Keratinocyte (primary cell): ENCODE results near the gene CMC1. TPM values are rescaled to one million over a fixed set of nuclear protein-coding genes. Genes with fewer than 3 reads are reported as not detected.

ENCODE experiments used
- DNase-seq: peaks from one replicate; pipeline ENCODE4 v3.0.0-alpha.2; 2011; ENCODE audit warnings: low read depth, missing footprints, low spot score
- FAIRE-seq: peaks from 2 replicates; lab custom pipeline; 2011; peaks lifted over from hg19 to GRCh38; lab: Jason Lieb, UNC
- H2AFZ ChIP-seq: 2 replicates; pipeline ENCODE4 v1.6.0; 2012; ENCODE audit warnings: low read length, control low read depth, inconsistent platforms; ENCODE audit not compliant: control insufficient read depth
- H3K27ac ChIP-seq: 2 replicates; pipeline ENCODE4 v1.5.1; 2011; ENCODE audit warnings: low read length; ENCODE audit not compliant: control insufficient read depth, insufficient read depth
- H3K27me3 ChIP-seq: 3 replicates; pipeline ENCODE4 v1.6.0; 2011; ENCODE audit warnings: low read length; ENCODE audit not compliant: control insufficient read depth, insufficient read depth; ENCODE audit errors: extremely low read depth
- H3K36me3 ChIP-seq, 2 experiments: 2 replicates in 1 of 2; 3 replicates in 1 of 2; pipeline ENCODE4 v1.5.1; 2011; ENCODE audit warnings: low read length in 2 of 2, mild to moderate bottlenecking in 1 of 2; ENCODE audit not compliant: control insufficient read depth in 2 of 2, insufficient read depth in 2 of 2; ENCODE audit errors: extremely low read depth in 1 of 2
- H3K4me1 ChIP-seq: 3 replicates; pipeline ENCODE4 v1.5.1; 2011; ENCODE audit warnings: low read length; ENCODE audit not compliant: control insufficient read depth, insufficient read depth; ENCODE audit errors: extremely low read depth
- H3K4me2 ChIP-seq: 3 replicates; pipeline ENCODE4 v1.6.0; 2011; ENCODE audit warnings: low read depth, low read length; ENCODE audit not compliant: control insufficient read depth, insufficient read depth; ENCODE audit errors: extremely low read depth
- H3K4me3 ChIP-seq, 3 experiments: fragments of 200-600 bp in 1 of 3; sonication (generic) in 1 of 3; 2 replicates in 2 of 3; 3 replicates in 1 of 3; pipeline ENCODE4 v1.5.1; 2011 to 2016; ENCODE audit warnings: low read length in 3 of 3, mild to moderate bottlenecking in 3 of 3, control low read depth in 2 of 3, inconsistent platforms in 1 of 3, low read depth in 1 of 3, mixed read lengths in 1 of 3, mixed run types in 1 of 3, moderate library complexity in 1 of 3; ENCODE audit not compliant: control insufficient read depth in 2 of 3, insufficient read depth in 2 of 3; ENCODE audit errors: extremely low read depth in 1 of 3
- H3K79me2 ChIP-seq: 2 replicates; pipeline ENCODE4 v1.6.0; 2012; ENCODE audit warnings: low read length; ENCODE audit not compliant: control insufficient read depth, insufficient read depth
- H3K9ac ChIP-seq: 3 replicates; pipeline ENCODE4 v1.6.0; 2011; ENCODE audit warnings: low read length; ENCODE audit not compliant: control insufficient read depth, insufficient read depth; ENCODE audit errors: extremely low read depth
- H3K9me1 ChIP-seq: 3 replicates; pipeline ENCODE4 v1.6.0; 2011; ENCODE audit warnings: low read length; ENCODE audit not compliant: control insufficient read depth, insufficient read depth; ENCODE audit errors: extremely low read depth
- H3K9me3 ChIP-seq: 2 replicates; pipeline ENCODE4 v1.5.1; 2012; ENCODE audit warnings: low read depth, low read length; ENCODE audit not compliant: control insufficient read depth
- H4K20me1 ChIP-seq: 3 replicates; pipeline ENCODE4 v1.6.0; 2011; ENCODE audit warnings: low read length; ENCODE audit not compliant: control insufficient read depth, insufficient read depth; ENCODE audit errors: extremely low read depth
- CTCF ChIP-seq, 3 experiments: IDR thresholded peaks in 1 of 3; conservative IDR thresholded peaks in 1 of 3; optimal IDR thresholded peaks in 1 of 3; 2 replicates in 2 of 3; 3 replicates in 1 of 3; pipeline versions ENCODE3 to v1.5.1; 2011; ENCODE audit warnings: low read length in 3 of 3, mild to moderate bottlenecking in 3 of 3, moderate library complexity in 2 of 3, control low read depth in 1 of 3, inconsistent platforms in 1 of 3; ENCODE audit not compliant: insufficient read depth in 2 of 3; ENCODE audit errors: extremely low read depth in 1 of 3
- EZH2 ChIP-seq: IDR thresholded peaks from one replicate; pipeline ENCODE4 v1.6.1; 2012; ENCODE audit warnings: inconsistent platforms, mild to moderate bottlenecking, low read length, moderate library complexity
- dilution Hi-C: fragments of 300-500 bp; cut with MboI; formaldehyde crosslinking; loops from one replicate; pipeline ENCODE4 v1.7.0; 2020; ENCODE audit warnings: low sequenced_read_pairs; ENCODE audit not compliant: extremely low pct_ligation_motif_present
- polyA plus RNA-seq, 5 experiments: library from polyadenylated mRNA; depleted of rRNA in 3 of 5; stranded (reverse) in 3 of 5; stranded (forward) in 1 of 5; unstranded in 1 of 5; fragments of >200 nt; gene quantifications; 1 replicate in 1 of 5; 2 replicates in 3 of 5; 3 replicates in 1 of 5; pipeline versions ENCODE4 v1.2.1 to v1.2.3, GENCODE V29; 2011 to 2012; ENCODE audit warnings: missing spikeins in 2 of 5, low read depth in 1 of 5, low replicate concordance in 1 of 5

CMC1 gene
- polyA plus RNA-seq, 1 donor (not counting 4 experiments of a cell fraction or from before 2014, with no cell fraction given), result 23.9 TPM

GRCh38 chr3:28345690-28346089 lies 104.3 kb downstream of the CMC1 start:
- FAIRE-seq, result no peak

GRCh38 chr3:28347374-28348264 lies 106.2 kb downstream of the CMC1 start:
- peak overlapping the region; percentile 98 for H3K27ac ChIP-seq
- H3K9me3 ChIP-seq, result no peaks in the 10 kb centered on the region
- H3K4me2 ChIP-seq, result peak overlapping the region; percentile 91
- H3K27me3 ChIP-seq, result no peaks in the 10 kb centered on the region
- peaks cover 52% of the 10 kb centered on the region for H3K79me2 ChIP-seq
- TF ChIP-seq CTCF (optimal IDR thresholded peaks at IDR 0.05 in 1 of 3, IDR thresholded peaks at IDR 0.05 in 1 of 3, conservative IDR thresholded peaks at IDR 0.05 in 1 of 3; ENCODE audit: extremely low read depth in 1 of 3, insufficient read depth in 2 of 3, low read length in 3 of 3), result no peak
- TF ChIP-seq EZH2, result no peak
- peak overlapping the region; percentile 62 to 94 (median 91) for H3K4me3 ChIP-seq
- H3K4me1 ChIP-seq, result peaks cover 22% of the 10 kb centered on the region
- peak overlapping the region; percentile 88 for H2AFZ ChIP-seq
- H4K20me1 ChIP-seq, result no peaks in the 10 kb centered on the region
- no peaks in the 10 kb centered on the region for H3K9me1 ChIP-seq
- peak; percentile 67 for FAIRE-seq
- no peaks in the 10 kb centered on the region for H3K36me3 ChIP-seq
- H3K9ac ChIP-seq, result peak overlapping the region; percentile 94
- dilution Hi-C loops, result no loop called here
- DNase-seq, result no peak

More at GRCh38 chr3:28345690-28346089, 104.3 kb downstream of the CMC1 start:
- Histone ChIP-seq H3K9me1 (peaks cover 2% of the 10 kb centered on the region), H3K9me3 (no peaks in the 10 kb centered on the region), H3K36me3 (no peaks in the 10 kb centered on the region), H3K4me1 (peaks cover 25% of the 10 kb centered on the region), H3K4me3 (peak overlapping the region in 1 of 3 experiments; percentile 2), H2AFZ (no peak overlapping the region), H3K79me2 (peaks cover 65% of the 10 kb centered on the region), H3K9ac (no peak overlapping the region), H3K4me2 (peak overlapping the region; percentile 91), H3K27ac (no peak overlapping the region), H3K27me3 (no peaks in the 10 kb centered on the region), H4K20me1 (peaks cover 2% of the 10 kb centered on the region)
- DNase-seq, result no peak
- TF ChIP-seq CTCF (optimal IDR thresholded peaks at IDR 0.05 in 1 of 3, IDR thresholded peaks at IDR 0.05 in 1 of 3, conservative IDR thresholded peaks at IDR 0.05 in 1 of 3; ENCODE audit: extremely low read depth in 1 of 3, insufficient read depth in 2 of 3, low read length in 3 of 3) (no peak), EZH2 (no peak)
- dilution Hi-C loops, result no loop called here
